GM21576 (cell line): ENCODE results near the gene GSTM3.

Experiments
- ATAC-seq: cut with Tn5 transposase; IDR thresholded peaks from one replicate; pipeline ENCODE4 v1.9.1; 2021; ENCODE audit warnings: mild to moderate bottlenecking, moderate library complexity; ENCODE audit not compliant: unreplicated experiment

Gene GSTM3

GRCh38 chr1:109740615-109741373 lies at the start of gene GSTM3:
TSS of gene GSTM3 (minus strand) at chr1:109741038. CDS start at chr1:109740287, 751 bp downstream.
- ATAC-seq, result no peak

- ATAC-seq, result no peak
Observed at GRCh38 chr1:109790329-109790728, 49.5 kb upstream of the GSTM3 start.

- ATAC-seq, result no peak
Observed at GRCh38 chr1:109789551-109790180, 48.8 kb upstream of the GSTM3 start.

GRCh38 chr1:109788695-109789521 lies 48.1 kb upstream of the GSTM3 start:
- ATAC-seq, result no peak

GRCh38 chr1:109787845-109788601 lies 47.2 kb upstream of the GSTM3 start:
- no peak for ATAC-seq

- no peak for ATAC-seq
Observed at GRCh38 chr1:109787211-109787844, 46.5 kb upstream of the GSTM3 start.

GRCh38 chr1:109786531-109787021 lies 45.7 kb upstream of the GSTM3 start:
- no peak for ATAC-seq

- ATAC-seq, result no peak
Observed at GRCh38 chr1:109786112-109786480, 45.3 kb upstream of the GSTM3 start.

- no peak for ATAC-seq
Observed at GRCh38 chr1:109785446-109786111, 44.7 kb upstream of the GSTM3 start.

- no peak for ATAC-seq
Observed at GRCh38 chr1:109784551-109785252, 43.9 kb upstream of the GSTM3 start.

- no peak for ATAC-seq
Observed at GRCh38 chr1:109783436-109783835, 42.6 kb upstream of the GSTM3 start.

- no peak for ATAC-seq
Observed at GRCh38 chr1:109782927-109783326, 42.1 kb upstream of the GSTM3 start.

- no peak for ATAC-seq
Observed at GRCh38 chr1:109782514-109782913, 41.7 kb upstream of the GSTM3 start.

- ATAC-seq, result no peak
Observed at GRCh38 chr1:109781806-109782205, 41.0 kb upstream of the GSTM3 start.

- ATAC-seq, result no peak
Observed at GRCh38 chr1:109780982-109781381, 40.1 kb upstream of the GSTM3 start.

- ATAC-seq, result no peak
Observed at GRCh38 chr1:109777980-109778625, 37.3 kb upstream of the GSTM3 start.

- ATAC-seq, result no peak
Observed at GRCh38 chr1:109777436-109777835, 36.6 kb upstream of the GSTM3 start.

GRCh38 chr1:109776911-109777310 lies 36.1 kb upstream of the GSTM3 start:
- ATAC-seq, result peak; percentile 68
